Keratinocyte (primary cell): ENCODE data around the gene VPS26A. TPM values are rescaled to one million over a fixed set of nuclear protein-coding genes. Genes with fewer than 3 reads are reported as not detected.

Source experiments
- DNase-seq: peaks from one replicate; pipeline ENCODE4 v3.0.0-alpha.2; 2011; ENCODE audit warnings: low read depth, missing footprints, low spot score
- FAIRE-seq: peaks from 2 replicates; lab custom pipeline; 2011; peaks lifted over from hg19 to GRCh38; lab: Jason Lieb, UNC
- H2AFZ ChIP-seq: 2 replicates; pipeline ENCODE4 v1.6.0; 2012; ENCODE audit warnings: low read length, control low read depth, inconsistent platforms; ENCODE audit not compliant: control insufficient read depth
- H3K27ac ChIP-seq: 2 replicates; pipeline ENCODE4 v1.5.1; 2011; ENCODE audit warnings: low read length; ENCODE audit not compliant: control insufficient read depth, insufficient read depth
- H3K27me3 ChIP-seq: 3 replicates; pipeline ENCODE4 v1.6.0; 2011; ENCODE audit warnings: low read length; ENCODE audit not compliant: control insufficient read depth, insufficient read depth; ENCODE audit errors: extremely low read depth
- H3K36me3 ChIP-seq, 2 experiments: 2 replicates in 1 of 2; 3 replicates in 1 of 2; pipeline ENCODE4 v1.5.1; 2011; ENCODE audit warnings: low read length in 2 of 2, mild to moderate bottlenecking in 1 of 2; ENCODE audit not compliant: control insufficient read depth in 2 of 2, insufficient read depth in 2 of 2; ENCODE audit errors: extremely low read depth in 1 of 2
- H3K4me1 ChIP-seq: 3 replicates; pipeline ENCODE4 v1.5.1; 2011; ENCODE audit warnings: low read length; ENCODE audit not compliant: control insufficient read depth, insufficient read depth; ENCODE audit errors: extremely low read depth
- H3K4me2 ChIP-seq: 3 replicates; pipeline ENCODE4 v1.6.0; 2011; ENCODE audit warnings: low read depth, low read length; ENCODE audit not compliant: control insufficient read depth, insufficient read depth; ENCODE audit errors: extremely low read depth
- H3K4me3 ChIP-seq, 3 experiments: fragments of 200-600 bp in 1 of 3; sonication (generic) in 1 of 3; 2 replicates in 2 of 3; 3 replicates in 1 of 3; pipeline ENCODE4 v1.5.1; 2011 to 2016; ENCODE audit warnings: low read length in 3 of 3, mild to moderate bottlenecking in 3 of 3, control low read depth in 2 of 3, inconsistent platforms in 1 of 3, low read depth in 1 of 3, mixed read lengths in 1 of 3, mixed run types in 1 of 3, moderate library complexity in 1 of 3; ENCODE audit not compliant: control insufficient read depth in 2 of 3, insufficient read depth in 2 of 3; ENCODE audit errors: extremely low read depth in 1 of 3
- H3K79me2 ChIP-seq: 2 replicates; pipeline ENCODE4 v1.6.0; 2012; ENCODE audit warnings: low read length; ENCODE audit not compliant: control insufficient read depth, insufficient read depth
- H3K9ac ChIP-seq: 3 replicates; pipeline ENCODE4 v1.6.0; 2011; ENCODE audit warnings: low read length; ENCODE audit not compliant: control insufficient read depth, insufficient read depth; ENCODE audit errors: extremely low read depth
- H3K9me1 ChIP-seq: 3 replicates; pipeline ENCODE4 v1.6.0; 2011; ENCODE audit warnings: low read length; ENCODE audit not compliant: control insufficient read depth, insufficient read depth; ENCODE audit errors: extremely low read depth
- H3K9me3 ChIP-seq: 2 replicates; pipeline ENCODE4 v1.5.1; 2012; ENCODE audit warnings: low read depth, low read length; ENCODE audit not compliant: control insufficient read depth
- H4K20me1 ChIP-seq: 3 replicates; pipeline ENCODE4 v1.6.0; 2011; ENCODE audit warnings: low read length; ENCODE audit not compliant: control insufficient read depth, insufficient read depth; ENCODE audit errors: extremely low read depth
- CTCF ChIP-seq, 3 experiments: IDR thresholded peaks in 1 of 3; conservative IDR thresholded peaks in 1 of 3; optimal IDR thresholded peaks in 1 of 3; 2 replicates in 2 of 3; 3 replicates in 1 of 3; pipeline versions ENCODE3 to v1.5.1; 2011; ENCODE audit warnings: low read length in 3 of 3, mild to moderate bottlenecking in 3 of 3, moderate library complexity in 2 of 3, control low read depth in 1 of 3, inconsistent platforms in 1 of 3; ENCODE audit not compliant: insufficient read depth in 2 of 3; ENCODE audit errors: extremely low read depth in 1 of 3
- EZH2 ChIP-seq: IDR thresholded peaks from one replicate; pipeline ENCODE4 v1.6.1; 2012; ENCODE audit warnings: inconsistent platforms, mild to moderate bottlenecking, low read length, moderate library complexity
- dilution Hi-C: fragments of 300-500 bp; cut with MboI; formaldehyde crosslinking; loops from one replicate; pipeline ENCODE4 v1.7.0; 2020; ENCODE audit warnings: low sequenced_read_pairs; ENCODE audit not compliant: extremely low pct_ligation_motif_present
- polyA plus RNA-seq, 5 experiments: library from polyadenylated mRNA; depleted of rRNA in 3 of 5; stranded (reverse) in 3 of 5; stranded (forward) in 1 of 5; unstranded in 1 of 5; fragments of >200 nt; gene quantifications; 1 replicate in 1 of 5; 2 replicates in 3 of 5; 3 replicates in 1 of 5; pipeline versions ENCODE4 v1.2.1 to v1.2.3, GENCODE V29; 2011 to 2012; ENCODE audit warnings: missing spikeins in 2 of 5, low read depth in 1 of 5, low replicate concordance in 1 of 5

Gene VPS26A
- polyA plus RNA-seq, 1 donor (not counting 4 experiments of a cell fraction or from before 2014, with no cell fraction given): 64.3 TPM

DNA sequence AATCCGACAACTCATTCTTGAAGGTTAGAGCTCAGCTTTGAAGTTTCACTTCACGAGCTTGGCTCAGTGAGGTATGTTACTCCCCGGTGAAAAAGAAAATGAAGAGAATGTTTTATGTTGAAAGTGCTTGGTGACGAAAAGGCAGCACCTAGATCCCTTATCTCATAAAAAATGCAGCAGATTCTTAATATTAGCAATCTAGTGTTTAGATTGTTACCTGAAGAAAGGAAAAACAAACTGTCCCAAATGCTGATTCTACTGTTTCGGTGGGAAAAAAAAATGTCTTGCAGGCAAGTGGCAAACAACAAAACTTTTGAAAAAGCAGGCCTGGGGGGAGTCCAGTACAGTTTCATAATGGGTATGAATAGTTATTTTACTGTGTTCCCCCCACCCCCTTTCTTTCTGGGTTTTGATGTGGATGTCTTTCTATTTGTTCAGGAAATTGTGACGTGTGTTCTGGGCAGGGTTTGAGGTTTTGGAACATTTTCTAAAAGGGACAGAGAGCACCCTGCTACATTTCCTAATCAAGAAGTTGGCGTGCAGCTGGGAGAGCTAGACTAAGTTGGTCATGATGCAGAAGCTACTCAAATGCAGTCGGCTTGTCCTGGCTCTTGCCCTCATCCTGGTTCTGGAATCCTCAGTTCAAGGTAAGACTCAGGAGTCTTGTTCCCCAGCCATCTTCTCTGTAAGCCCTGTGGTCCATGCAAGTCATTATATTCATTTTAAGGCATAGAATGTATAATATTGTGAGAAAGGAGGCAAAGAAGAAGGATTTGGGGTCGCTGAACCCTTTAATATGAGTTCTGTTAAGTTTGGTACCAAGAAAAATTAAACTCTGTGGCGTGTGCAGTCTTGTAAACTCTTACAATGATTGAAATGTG, 36.1 kb upstream of the VPS26A start, which contains the start of gene SRGN:
TSS of gene SRGN (plus strand) at position 514 of the 881 bp plus-strand sequence. CDS start at position 569, 55 bp downstream.
- Histone ChIP-seq H3K9me3 (no peaks in the 10 kb centered on the region), H3K36me3 (no peaks in the 10 kb centered on the region), H3K79me2 (no peaks in the 10 kb centered on the region), H4K20me1 (no peaks in the 10 kb centered on the region), H3K9ac (no peak within 1 kb of the TSS), H3K4me2 (peak within 1 kb of the TSS; percentile 73), H2AFZ (peak within 1 kb of the TSS; percentile 84), H3K27ac (peak within 1 kb of the TSS; percentile 8), H3K4me1 (no peaks in the 10 kb centered on the region), H3K27me3 (no peaks in the 10 kb centered on the region), H3K4me3 (peak within 1 kb of the TSS in 2 of 3 experiments; percentile 31 to 34), H3K9me1 (no peaks in the 10 kb centered on the region)
- FAIRE-seq (no peak), DNase-seq (no peak)
- dilution Hi-C loops: no loop called here
- TF ChIP-seq CTCF (optimal IDR thresholded peaks at IDR 0.05 in 1 of 3, IDR thresholded peaks at IDR 0.05 in 1 of 3, conservative IDR thresholded peaks at IDR 0.05 in 1 of 3; ENCODE audit: extremely low read depth in 1 of 3, insufficient read depth in 2 of 3, low read length in 3 of 3) (no peak), EZH2 (no peak)

GRCh38 chr10:69088471-69088769, 35.6 kb upstream of the VPS26A start:
- H2AFZ ChIP-seq: no peak overlapping the region
- H3K4me3 ChIP-seq: no peak overlapping the region
- no peaks in the 10 kb centered on the region for H3K27me3 ChIP-seq
- no peaks in the 10 kb centered on the region for H3K79me2 ChIP-seq
- no peaks in the 10 kb centered on the region for H4K20me1 ChIP-seq
- dilution Hi-C loops: no loop called here
- no peak overlapping the region for H3K9ac ChIP-seq
- TF ChIP-seq CTCF (optimal IDR thresholded peaks at IDR 0.05 in 1 of 3, IDR thresholded peaks at IDR 0.05 in 1 of 3, conservative IDR thresholded peaks at IDR 0.05 in 1 of 3; ENCODE audit: extremely low read depth in 1 of 3, insufficient read depth in 2 of 3, low read length in 3 of 3): no peak
- no peak for TF ChIP-seq EZH2
- no peaks in the 10 kb centered on the region for H3K9me3 ChIP-seq
- H3K27ac ChIP-seq: no peak overlapping the region
- no peak for FAIRE-seq
- no peaks in the 10 kb centered on the region for H3K4me1 ChIP-seq
- no peak overlapping the region for H3K4me2 ChIP-seq
- no peak for DNase-seq
- H3K9me1 ChIP-seq: no peaks in the 10 kb centered on the region
- no peaks in the 10 kb centered on the region for H3K36me3 ChIP-seq
